Astrocyte of the hippocampus (primary cell): ENCODE data around the gene MPI.
"Not testable (repeated sequence)": the region's sequence is repeated elsewhere in the genome, so short reads cannot be mapped to it uniquely, and the experiment has no call there.

Experiments used
- DNase-seq: peaks from one replicate; pipeline ENCODE4 v3.0.0; 2011; ENCODE audit warnings: low read depth, low spot score

Gene MPI

DNA sequence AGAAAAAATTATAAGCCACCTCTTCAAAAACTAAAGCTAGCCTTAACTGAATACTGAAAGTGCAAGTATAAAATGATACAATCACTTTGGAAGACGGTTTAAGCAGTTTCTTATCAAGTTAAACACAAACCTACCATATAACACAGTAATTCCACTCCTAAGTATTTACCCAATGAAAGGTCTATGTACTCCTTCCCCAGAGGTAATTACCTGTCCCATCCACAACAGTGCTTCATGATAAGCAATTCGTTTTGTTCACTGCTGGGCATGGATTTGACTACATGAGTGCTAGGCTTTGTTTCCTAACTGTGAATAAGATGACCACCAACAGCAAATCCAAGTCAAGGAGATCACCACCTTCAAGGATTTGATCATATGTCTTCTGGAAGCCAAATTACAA, 43.7 kb downstream of the MPI start:
- DNase-seq, result no peak

DNA sequence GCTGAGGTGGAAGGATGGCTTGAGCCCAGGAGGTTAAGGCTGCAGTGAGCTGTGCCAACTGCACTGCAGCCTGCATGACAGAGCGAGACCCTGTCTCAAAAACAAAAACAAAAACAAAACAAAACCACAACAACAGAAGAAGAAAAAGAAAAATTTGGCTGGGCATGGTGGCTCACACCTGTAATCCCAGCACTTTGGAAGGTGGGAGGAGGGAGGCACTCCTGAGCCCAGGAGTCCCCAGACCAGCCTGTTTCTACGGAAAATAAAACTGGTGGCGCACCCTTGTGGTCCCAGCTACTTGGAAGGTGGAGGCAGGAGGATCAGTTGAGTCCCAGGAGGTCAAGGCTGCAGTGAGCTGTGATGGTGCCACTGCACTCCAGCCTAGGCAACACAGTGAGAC, 45.4 kb downstream of the MPI start:
- not testable (repeated sequence) for DNase-seq

DNA sequence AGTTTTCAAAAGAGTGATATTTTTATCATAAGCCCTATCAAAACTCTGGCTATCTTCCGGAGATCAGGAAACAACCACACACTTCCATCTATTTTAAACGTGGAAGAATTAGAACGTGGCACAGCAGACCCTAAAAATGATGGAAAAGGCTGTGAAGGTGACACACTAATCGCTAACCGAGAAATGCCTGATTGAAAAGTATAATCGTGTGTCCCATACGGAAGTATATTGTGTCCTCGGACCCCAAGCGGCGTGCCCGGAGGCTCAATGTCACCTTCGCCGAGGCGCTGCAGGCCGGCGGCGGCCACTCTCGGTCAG, 47.4 kb downstream of the MPI start:
- DNase-seq, result peak; percentile 33

DNA sequence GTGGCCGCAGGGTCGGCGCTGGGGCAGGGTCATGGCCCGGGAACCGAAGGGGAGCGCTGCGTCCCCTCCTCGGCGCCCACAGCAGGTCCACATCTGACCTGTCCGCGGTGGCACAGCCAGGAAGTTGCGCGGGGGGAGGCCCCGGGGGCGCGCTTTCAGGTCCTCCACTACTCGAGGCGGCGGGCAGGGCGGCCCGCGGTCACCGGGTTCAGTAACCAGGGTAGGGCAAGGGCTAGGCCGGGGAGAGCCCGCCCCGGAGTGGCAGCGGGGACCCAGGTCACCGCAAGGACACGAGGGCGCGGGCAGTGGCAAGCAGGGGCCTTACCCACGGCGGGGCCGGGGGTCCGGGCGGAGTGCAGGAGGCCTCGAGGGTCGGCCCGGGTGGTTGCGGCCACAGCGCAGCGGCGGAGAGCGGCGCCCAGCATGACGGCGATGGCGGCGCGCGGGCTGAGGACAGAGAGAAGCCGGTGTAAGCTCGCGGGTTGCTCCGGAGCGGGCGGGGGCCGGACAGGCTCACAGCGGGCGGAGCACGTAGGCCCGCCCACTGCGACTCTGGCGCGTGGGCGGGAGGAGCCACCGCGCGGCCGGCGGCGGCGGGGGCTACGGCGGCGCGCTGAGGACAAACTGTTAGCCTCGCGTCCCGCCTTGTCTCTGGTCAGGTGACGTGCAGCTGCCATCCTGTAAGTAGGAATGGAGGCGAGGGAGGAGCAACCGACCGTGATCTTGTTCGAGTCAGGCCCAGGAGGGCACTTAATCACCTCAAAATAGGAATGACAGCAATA, 47.9 kb downstream of the MPI start, which contains the start of gene COX5A:
Gene COX5A, minus strand, starts transcription at position 484 of the 782 bp plus-strand sequence. Its CDS starts 59 bp downstream, at position 425.
- DNase-seq, result peak; percentile 99

DNA sequence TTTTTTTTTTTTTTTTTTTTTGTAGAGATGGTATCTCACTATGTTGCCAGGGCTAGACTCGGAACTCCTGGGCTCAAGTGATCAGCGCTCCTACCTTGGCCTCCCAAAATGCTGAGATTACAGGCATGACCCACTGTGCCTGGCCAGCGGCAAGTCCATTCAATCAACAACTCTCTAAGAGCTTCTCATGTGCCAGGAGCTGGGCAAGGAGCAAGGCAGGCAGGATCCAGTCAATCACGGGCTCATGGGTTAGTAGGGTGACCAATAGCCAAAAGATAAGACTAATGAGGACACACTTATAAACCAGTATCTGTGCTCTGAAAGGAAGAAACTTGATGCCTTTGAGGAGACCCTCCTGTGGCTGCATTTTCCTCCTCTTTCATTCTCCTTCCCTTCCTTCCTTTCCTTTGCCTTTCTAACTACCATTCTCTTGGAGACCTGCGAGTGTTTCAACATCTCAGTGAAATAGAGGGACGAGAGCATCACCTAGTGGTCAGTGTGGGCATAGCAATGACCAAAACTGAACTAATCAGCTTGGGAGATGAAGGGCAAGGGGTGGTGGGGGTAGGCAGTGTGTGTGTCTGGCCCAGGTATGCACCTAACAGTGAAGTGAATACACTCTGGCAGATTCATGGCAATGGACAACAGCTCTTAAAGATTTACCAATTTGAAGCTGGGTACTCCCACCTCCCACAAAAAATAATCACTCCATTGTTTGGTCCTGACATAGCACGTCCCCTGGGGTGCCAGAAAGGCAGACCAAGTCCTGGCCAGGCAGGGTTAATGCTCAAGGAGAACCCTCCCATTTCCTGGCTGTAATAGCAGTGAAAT, 60.5 kb downstream of the MPI start:
- peak; percentile 88 for DNase-seq

DNA sequence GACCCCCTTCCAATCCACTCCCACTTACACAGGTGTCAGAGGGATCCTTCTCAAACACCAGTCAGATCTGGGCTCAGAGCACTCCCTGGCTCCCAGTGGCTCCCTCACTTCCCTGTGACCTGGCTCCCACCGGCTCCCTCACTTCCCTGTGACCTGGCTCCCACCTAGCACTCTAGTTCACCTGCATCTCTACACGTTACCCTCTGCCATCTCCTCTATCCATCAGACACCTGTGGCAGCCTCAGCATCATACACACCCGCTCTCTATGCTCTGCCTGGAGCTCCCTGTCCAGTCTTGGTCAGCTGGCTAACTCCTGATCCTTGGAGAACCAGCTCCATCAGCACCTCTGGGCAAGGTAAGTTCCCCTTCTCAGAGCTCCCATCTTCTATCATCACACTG, 61.2 kb downstream of the MPI start:
- DNase-seq, result no peak
